WTC11 (cell line): ENCODE data around the gene NUDT3.

ENCODE experiments used
- CTCF ChIP-seq: fragments of 200-600 bp; IDR thresholded peaks from 2 replicates; pipeline ENCODE4 v1.8.0; 2022; ENCODE audit warnings: antibody characterized with exemption
- GABPB1 ChIP-seq: sonication (generic); formaldehyde crosslinking; IDR thresholded peaks from 2 replicates; pipeline ENCODE4 v1.8.1; 2023; ENCODE audit warnings: mild to moderate bottlenecking, missing genetic modification reagents
- JUN ChIP-seq: sonication (generic); formaldehyde crosslinking; IDR thresholded peaks from 2 replicates; pipeline ENCODE4 v1.8.0; 2023; ENCODE audit warnings: mild to moderate bottlenecking, missing genetic modification reagents
- NR2C2 ChIP-seq: sonication (generic); formaldehyde crosslinking; IDR thresholded peaks from 2 replicates; pipeline ENCODE4 v1.8.0; 2022; ENCODE audit warnings: mild to moderate bottlenecking, missing genetic modification reagents
- NR3C1 ChIP-seq: sonication (generic); formaldehyde crosslinking; conservative IDR thresholded peaks from 2 replicates; pipeline ENCODE4 v1.8.1; 2023; ENCODE audit warnings: low read depth, mild to moderate bottlenecking, missing genetic modification reagents
- OVOL2 ChIP-seq: fragments of 250-450 bp; sonication (Bioruptor Pico); IDR thresholded peaks from 2 replicates; pipeline ENCODE4 v1.9.0; 2021; ENCODE audit warnings: mild to moderate bottlenecking, borderline replicate concordance
- SMAD3 ChIP-seq: sonication (generic); formaldehyde crosslinking; IDR thresholded peaks from 2 replicates; pipeline ENCODE4 v1.8.0; 2022; ENCODE audit warnings: missing genetic modification reagents, mild to moderate bottlenecking, borderline replicate concordance
- SP1 ChIP-seq: sonication (generic); formaldehyde crosslinking; conservative IDR thresholded peaks from 2 replicates; pipeline ENCODE4 v1.8.1; 2022; ENCODE audit warnings: missing genetic modification reagents
- ZNF138 ChIP-seq: sonication (generic); formaldehyde crosslinking; conservative IDR thresholded peaks from 2 replicates; pipeline ENCODE4 v1.8.1; 2022; ENCODE audit warnings: mild to moderate bottlenecking, moderate library complexity, missing genetic modification reagents
- TF ChIP-seq, protein P1 (sequence below): sonication (generic); formaldehyde crosslinking; IDR thresholded peaks from 2 replicates; pipeline ENCODE4 v1.8.1; 2023; ENCODE audit warnings: mild to moderate bottlenecking, missing genetic modification reagents, borderline replicate concordance
- TF ChIP-seq, protein P2 (sequence below): fragments of 250-450 bp; sonication (Bioruptor Pico); IDR thresholded peaks from 2 replicates; pipeline ENCODE4 v1.9.0; 2021; ENCODE audit warnings: mild to moderate bottlenecking

DNA sequence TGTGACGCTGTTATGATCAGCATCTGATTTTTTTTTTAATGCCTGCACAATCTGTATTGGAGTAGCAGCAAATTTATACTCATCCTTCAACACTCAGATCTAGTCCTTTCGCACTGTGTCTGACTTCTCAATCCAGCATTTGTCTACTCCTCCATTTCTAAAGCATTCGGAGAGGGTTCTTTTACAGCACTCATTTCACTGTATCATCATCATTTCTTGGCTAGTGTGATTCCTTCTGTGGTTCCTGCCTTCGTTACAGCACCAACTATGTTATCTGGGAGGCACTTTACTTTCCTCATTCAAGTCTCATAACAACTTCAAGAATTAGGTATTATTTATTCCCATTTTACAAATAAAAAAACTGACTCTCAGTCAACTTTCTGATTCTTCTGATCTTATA lies 18.0 kb downstream of the NUDT3 start:
- TF ChIP-seq CTCF (no peak), ZNF138 (no peak), OVOL2 (no peak), SMAD3 (no peak), JUN (CRISPR knock-in tag) (no peak), NR3C1 (no peak), SP1 (CRISPR knock-in tag) (no peak), NR2C2 (CRISPR knock-in tag) (no peak), GABPB1 (no peak)
- TF ChIP-seq, protein P1, sequence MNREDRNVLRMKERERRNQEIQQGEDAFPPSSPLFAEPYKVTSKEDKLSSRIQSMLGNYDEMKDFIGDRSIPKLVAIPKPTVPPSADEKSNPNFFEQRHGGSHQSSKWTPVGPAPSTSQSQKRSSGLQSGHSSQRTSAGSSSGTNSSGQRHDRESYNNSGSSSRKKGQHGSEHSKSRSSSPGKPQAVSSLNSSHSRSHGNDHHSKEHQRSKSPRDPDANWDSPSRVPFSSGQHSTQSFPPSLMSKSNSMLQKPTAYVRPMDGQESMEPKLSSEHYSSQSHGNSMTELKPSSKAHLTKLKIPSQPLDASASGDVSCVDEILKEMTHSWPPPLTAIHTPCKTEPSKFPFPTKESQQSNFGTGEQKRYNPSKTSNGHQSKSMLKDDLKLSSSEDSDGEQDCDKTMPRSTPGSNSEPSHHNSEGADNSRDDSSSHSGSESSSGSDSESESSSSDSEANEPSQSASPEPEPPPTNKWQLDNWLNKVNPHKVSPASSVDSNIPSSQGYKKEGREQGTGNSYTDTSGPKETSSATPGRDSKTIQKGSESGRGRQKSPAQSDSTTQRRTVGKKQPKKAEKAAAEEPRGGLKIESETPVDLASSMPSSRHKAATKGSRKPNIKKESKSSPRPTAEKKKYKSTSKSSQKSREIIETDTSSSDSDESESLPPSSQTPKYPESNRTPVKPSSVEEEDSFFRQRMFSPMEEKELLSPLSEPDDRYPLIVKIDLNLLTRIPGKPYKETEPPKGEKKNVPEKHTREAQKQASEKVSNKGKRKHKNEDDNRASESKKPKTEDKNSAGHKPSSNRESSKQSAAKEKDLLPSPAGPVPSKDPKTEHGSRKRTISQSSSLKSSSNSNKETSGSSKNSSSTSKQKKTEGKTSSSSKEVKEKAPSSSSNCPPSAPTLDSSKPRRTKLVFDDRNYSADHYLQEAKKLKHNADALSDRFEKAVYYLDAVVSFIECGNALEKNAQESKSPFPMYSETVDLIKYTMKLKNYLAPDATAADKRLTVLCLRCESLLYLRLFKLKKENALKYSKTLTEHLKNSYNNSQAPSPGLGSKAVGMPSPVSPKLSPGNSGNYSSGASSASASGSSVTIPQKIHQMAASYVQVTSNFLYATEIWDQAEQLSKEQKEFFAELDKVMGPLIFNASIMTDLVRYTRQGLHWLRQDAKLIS (CRISPR knock-in tag), result no peak
- TF ChIP-seq, protein P2, sequence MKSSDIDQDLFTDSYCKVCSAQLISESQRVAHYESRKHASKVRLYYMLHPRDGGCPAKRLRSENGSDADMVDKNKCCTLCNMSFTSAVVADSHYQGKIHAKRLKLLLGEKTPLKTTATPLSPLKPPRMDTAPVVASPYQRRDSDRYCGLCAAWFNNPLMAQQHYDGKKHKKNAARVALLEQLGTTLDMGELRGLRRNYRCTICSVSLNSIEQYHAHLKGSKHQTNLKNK (CRISPR knock-in tag), result no peak
